GM12878 (cell line): ENCODE measurements around the gene INO80. TPM values are rescaled to one million over a fixed set of nuclear protein-coding genes. Genes with fewer than 3 reads are reported as not detected.
A peak's percentile ranks its signal among the peaks of the same experiment; 100 is the strongest.

ENCODE experiments used
- CBFB ChIP-seq: IDR thresholded peaks from 2 replicates; pipeline ENCODE4 v1.6.1; 2016; ENCODE audit warnings: antibody characterized with exemption, low read depth
- ETV6 ChIP-seq, 2 experiments: fragments of 450-650 bp in 1 of 2; IDR thresholded peaks in 1 of 2; conservative IDR thresholded peaks in 1 of 2; 2 replicates each; pipeline ENCODE4 v1.6.1; 2014; ENCODE audit warnings: antibody characterized with exemption in 1 of 2, borderline replicate concordance in 1 of 2, low read depth in 1 of 2, mild to moderate bottlenecking in 1 of 2, moderate library complexity in 1 of 2
- EZH2 ChIP-seq: IDR thresholded peaks from 2 replicates; pipeline ENCODE4 v1.6.1; 2012; ENCODE audit warnings: low read depth, mild to moderate bottlenecking, control low read depth, inconsistent platforms, low read length, borderline replicate concordance; ENCODE audit not compliant: control insufficient read depth
- HCFC1 ChIP-seq: fragments of 150-350 bp; IDR thresholded peaks from 2 replicates; pipeline ENCODE4 v1.6.1; 2014; ENCODE audit warnings: low read length
- MYC ChIP-seq: IDR thresholded peaks from 2 replicates; pipeline ENCODE4 v1.6.1; 2011; ENCODE audit warnings: mild to moderate bottlenecking, low read length, moderate library complexity, inconsistent platforms; ENCODE audit not compliant: insufficient read depth, insufficient replicate concordance, insufficient read length, severe bottlenecking
- NKRF ChIP-seq: fragments of 450-650 bp; conservative IDR thresholded peaks from 2 replicates; pipeline ENCODE4 v1.6.1; 2017; ENCODE audit warnings: mild to moderate bottlenecking, moderate library complexity
- POLR2A ChIP-seq: IDR thresholded peaks from 2 replicates; pipeline ENCODE4 v1.6.1; 2011; ENCODE audit warnings: low read depth, mild to moderate bottlenecking, low read length
- PRDM15 ChIP-seq: fragments of 450-650 bp; formaldehyde crosslinking; IDR thresholded peaks from 2 replicates; pipeline ENCODE4 v1.4.0; 2020; ENCODE audit warnings: mild to moderate bottlenecking, moderate library complexity
- RAD21 ChIP-seq: IDR thresholded peaks from 2 replicates; pipeline ENCODE4 v1.6.1; 2011; ENCODE audit warnings: mild to moderate bottlenecking, low read depth, low read length, moderate library complexity; ENCODE audit not compliant: insufficient read depth
- RUNX3 ChIP-seq: IDR thresholded peaks from 2 replicates; pipeline ENCODE4 v1.6.1; 2012; ENCODE audit warnings: low read length, inconsistent platforms
- SIN3A ChIP-seq: IDR thresholded peaks from 2 replicates; pipeline ENCODE4 v1.6.1; 2012; ENCODE audit warnings: low read depth, low read length, improper control_type of control experiment
- ZBTB40 ChIP-seq: fragments of 450-650 bp; IDR thresholded peaks from 2 replicates; pipeline ENCODE4 v1.6.1; 2016; ENCODE audit warnings: mild to moderate bottlenecking, moderate library complexity, borderline replicate concordance
- ZNF687 ChIP-seq: fragments of 450-650 bp; IDR thresholded peaks from 2 replicates; pipeline ENCODE4 v1.6.1; 2017; ENCODE audit warnings: mild to moderate bottlenecking, moderate library complexity
- polyA plus RNA-seq, 11 experiments: library from polyadenylated mRNA; depleted of rRNA in 4 of 11; unstranded in 6 of 11; stranded (reverse) in 5 of 11; fragments of >200 nt; fragmentation: Nextera tagmentation in 4 of 11; fragmentation: Illumina TruSeq in 1 of 11; extraction: Ambion mirVana in 4 of 11; extraction: Trizol in 1 of 11; gene quantifications; 1 replicate in 1 of 11; 2 replicates in 10 of 11; pipeline versions ENCODE4 v1.2.1 to v1.2.3, GENCODE V29; 2011 to 2016; ENCODE audit warnings: inconsistent platforms in 2 of 11, missing spikeins in 2 of 11, low read depth in 1 of 11
- total RNA-seq, 4 experiments: library from RNA; depleted of rRNA in 3 of 4; stranded (reverse); fragments of >200 nt in 3 of 4; fragmentation: Illumina TruSeq in 1 of 4; extraction: Trizol in 1 of 4; gene quantifications; 2 replicates each; pipeline versions ENCODE4 v1.2.1 to v1.2.3, GENCODE V29; 2013 to 2021

INO80 gene
- total and polyA plus RNA-seq, 10 of the 15 experiments (the other 5 are each of a cell fraction or from before 2014, with no cell fraction given) = 4.5 to 25.0 (median 14.2) TPM

- TF ChIP-seq ZBTB40 (peak; percentile 58; the same call in 1 of the 2 replicates), NKRF (peak; percentile 26), EZH2 (no peak), SIN3A (no peak; the same call in 1 of the 2 replicates), POLR2A (peak; percentile 82), RAD21 (no peak), MYC (no peak), HCFC1 (peak; percentile 69; the same call in 1 of the 2 replicates), PRDM15 (CRISPR knock-in tag) (no peak), ZNF687 (peak; percentile 51; the same call in 1 of the 2 replicates), CBFB (peak; percentile 71; the same call in 1 of the 2 replicates), RUNX3 (0 out of 2 replicates have a peak, but pooled peaks have one; percentile 54), ETV6 (conservative IDR thresholded peaks at IDR 0.05 in 1 of 2, IDR thresholded peaks at IDR 0.05 in 1 of 2; ENCODE audit: borderline replicate concordance in 1 of 2, low read depth in 1 of 2) (peak in 1 of 2 experiments; percentile 87; a peak in 2 of 4 replicates)
Measured at GRCh38 chr15:41116116-41116961, at the start of gene INO80 (continued).
